ENCODE results near the gene EBNA1BP2.
"Not testable (repeated sequence)": the region's sequence is repeated elsewhere in the genome, so short reads cannot be mapped to it uniquely, and the experiment has no call there.

Gene EBNA1BP2

DNA sequence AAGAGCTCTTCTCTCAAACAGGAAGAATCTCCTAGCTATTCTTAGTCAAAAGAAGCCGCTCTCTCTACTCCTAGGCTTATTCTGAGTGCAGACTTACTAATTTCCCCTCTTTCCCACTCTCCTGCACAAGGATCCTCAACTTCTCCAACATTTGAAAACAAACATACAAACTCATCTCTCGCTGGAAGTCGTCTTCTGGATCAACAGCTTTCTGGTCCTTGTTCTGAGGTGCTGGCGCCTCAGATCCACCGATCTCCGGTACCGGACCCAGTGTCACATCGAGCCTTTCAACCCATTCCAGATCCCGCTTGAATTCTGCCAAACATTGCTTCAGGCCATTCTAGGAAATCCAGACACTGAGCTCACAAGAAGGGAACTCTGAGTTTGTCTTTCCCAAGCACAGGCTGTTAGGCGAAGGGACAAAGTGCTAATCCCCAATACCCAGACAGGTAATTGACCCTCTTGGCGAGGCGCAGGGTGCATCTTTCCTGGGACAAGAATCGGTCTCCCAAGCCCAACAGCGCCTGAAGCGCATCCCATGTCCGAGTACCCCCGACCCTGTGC is 696 bp downstream of the EBNA1BP2 start:
- no peak for DNase-seq

DNA sequence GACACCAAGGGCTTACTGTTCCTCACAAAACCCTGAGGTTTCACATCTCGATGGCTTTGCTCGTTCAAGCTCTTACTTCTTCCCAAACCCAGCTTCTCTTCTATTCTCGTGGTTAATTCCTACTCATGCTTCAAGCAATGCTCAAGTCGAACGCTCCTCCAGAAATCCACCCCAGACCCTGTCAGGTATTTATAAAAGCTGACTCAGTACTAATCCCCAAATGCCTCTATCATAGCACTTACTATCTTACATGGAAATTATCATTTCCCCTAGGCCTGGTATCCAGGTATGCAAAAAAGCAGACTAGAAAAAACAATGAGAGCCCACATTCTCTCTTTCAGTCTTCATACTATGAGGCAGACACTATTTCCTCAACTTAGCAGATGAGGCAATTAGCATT is 6.3 kb downstream of the EBNA1BP2 start:
- DNase-seq, result no peak

DNA sequence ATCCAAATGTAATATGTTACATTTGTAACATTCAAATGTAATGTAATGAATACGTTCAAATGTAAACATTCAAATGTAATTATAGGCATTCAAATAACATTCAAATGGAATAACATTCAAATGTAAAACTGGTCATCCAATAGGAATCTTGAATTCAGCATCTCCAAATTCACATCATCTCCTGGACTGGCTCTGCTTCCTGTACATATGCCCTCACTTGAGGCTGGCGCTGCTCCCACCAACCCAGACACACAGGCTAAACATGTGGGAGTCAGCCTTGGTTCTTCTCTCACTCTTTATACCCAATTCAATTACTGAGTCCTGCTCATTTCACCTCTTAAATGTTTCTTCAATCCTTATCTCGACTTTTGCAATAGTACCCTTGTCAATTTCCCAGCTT is 6.9 kb downstream of the EBNA1BP2 start:
- DNase-seq, result no peak

DNA sequence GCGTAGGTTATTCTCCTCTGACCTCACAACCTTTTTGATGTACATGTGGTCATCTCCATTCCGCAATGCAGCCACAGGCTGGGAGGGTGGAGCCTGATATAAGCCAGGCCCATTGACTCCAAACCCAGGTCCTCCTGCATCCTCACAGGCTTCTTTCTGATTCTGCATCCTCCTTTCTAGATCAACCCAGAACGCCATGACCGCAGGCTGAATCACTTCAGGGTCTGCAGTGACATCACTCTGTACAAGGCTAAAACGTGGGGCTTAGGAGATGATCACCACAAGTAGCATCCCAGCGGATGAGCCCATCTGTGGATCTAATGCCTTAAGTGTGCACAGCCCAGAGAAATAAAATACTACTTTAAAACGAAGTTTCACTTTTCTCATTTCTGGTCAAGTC is 16.1 kb downstream of the EBNA1BP2 start:
- DNase-seq, result no peak

DNA sequence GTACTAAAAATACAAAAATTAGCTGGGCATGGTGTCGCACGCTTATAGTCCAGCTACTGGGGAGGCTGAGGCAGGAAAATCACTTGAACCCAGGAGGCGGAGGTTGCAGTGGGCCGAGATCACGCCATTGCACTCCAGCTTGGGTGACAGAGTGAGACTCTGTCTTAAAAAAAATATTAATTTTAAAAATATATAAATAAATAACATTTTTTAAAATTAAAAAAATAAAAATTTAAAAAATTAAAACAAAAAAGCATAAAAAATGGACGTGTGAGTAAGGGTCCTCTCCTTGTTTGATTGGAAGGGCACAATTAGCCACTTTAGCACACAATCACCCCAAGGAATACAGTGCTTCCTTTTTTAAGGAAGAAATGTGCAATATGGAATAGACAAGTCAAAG is 18.6 kb downstream of the EBNA1BP2 start:
- DNase-seq, result no peak

DNA sequence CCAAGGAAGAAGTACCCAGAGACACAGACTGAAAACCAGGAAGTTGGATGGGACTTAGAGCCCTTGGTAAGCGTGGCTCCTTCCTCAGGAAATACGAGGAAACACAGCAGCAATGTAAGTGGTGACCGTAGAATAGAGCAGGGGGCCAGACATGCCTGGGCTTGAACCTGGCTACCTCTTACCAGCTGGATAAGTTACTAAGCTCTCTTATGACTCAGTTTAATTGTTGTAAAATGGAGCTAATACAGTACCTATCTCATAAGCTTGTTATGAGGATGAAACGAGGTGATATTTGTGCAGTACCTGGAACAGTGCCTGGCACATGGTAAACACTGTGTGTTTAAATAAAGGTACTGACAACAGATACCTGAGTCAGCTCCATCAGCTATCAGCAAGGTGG is 19.2 kb downstream of the EBNA1BP2 start:
- DNase-seq, result no peak

DNA sequence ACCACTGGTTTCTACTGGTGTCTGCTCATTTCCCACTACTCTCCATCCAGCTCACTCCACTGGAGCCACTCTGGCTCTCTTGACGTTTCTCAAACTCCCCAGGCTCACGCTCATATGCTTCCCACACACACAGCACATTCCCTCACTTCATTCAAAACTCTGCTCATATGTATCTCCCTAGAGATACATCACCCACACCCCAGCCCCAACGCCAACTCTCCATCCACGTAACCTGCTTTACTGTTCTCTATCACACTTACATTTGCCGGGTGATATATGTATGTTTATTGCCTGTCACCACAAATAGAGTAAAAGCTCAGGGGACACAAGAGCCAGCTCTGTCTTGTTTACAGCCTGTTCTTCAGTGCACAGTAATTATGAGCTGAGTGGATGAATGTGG is 22.2 kb downstream of the EBNA1BP2 start:
- no peak for DNase-seq

DNA sequence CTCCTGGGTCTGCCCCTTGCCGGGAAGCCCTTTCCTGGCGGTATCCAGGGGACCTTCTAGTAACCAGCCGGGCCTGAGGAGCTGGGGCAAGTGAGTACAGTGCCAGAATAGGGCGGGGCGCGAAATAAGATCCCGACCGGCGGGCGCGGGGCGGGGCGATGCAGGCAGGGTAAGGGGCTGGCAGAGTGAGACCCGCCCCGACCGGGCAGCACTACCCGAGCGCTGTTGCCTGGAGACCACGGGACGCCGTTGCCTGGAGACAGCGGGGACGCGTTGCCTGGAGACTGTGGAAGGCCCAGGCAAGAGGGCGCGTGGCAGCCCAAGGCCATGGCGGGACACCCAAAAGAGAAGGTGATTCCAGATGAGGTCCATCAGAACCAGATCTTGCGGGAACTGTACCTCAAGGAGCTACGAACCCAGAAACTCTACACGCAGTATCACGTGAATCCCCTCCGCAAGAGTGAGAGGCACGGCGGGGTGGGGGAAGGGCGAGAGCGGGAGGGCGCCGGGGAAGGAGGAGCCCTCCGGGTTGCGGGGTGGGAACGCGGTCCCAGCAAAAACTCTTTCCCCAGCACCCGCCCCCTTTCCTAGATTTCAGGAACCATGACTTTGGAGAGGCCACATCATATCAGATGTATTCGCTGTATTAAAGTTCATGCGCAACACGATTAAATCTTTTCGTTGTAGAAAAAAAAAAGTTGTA is 24.3 kb downstream of the EBNA1BP2 start:
- DNase-seq, result peak; percentile 23

DNA sequence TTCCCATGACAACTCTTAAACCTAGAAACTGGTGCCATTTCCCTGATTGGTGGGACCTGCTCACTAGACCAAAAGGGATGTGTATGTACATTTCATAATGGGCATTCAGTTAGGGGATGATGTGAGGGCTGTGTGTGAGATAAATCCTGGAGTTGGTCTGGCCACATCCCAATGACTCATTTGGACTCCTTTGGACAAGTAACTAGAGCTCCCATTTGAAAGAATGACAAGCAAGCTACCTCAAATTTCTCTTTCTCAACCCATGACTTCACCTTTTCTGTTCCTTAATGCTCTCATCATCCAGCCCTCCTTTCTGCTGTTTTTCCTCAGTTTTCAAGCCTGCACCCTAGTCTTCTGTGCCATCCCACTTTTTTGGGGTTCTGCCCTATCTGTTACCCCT is 27.9 kb downstream of the EBNA1BP2 start:
- DNase-seq, result no peak

DNA sequence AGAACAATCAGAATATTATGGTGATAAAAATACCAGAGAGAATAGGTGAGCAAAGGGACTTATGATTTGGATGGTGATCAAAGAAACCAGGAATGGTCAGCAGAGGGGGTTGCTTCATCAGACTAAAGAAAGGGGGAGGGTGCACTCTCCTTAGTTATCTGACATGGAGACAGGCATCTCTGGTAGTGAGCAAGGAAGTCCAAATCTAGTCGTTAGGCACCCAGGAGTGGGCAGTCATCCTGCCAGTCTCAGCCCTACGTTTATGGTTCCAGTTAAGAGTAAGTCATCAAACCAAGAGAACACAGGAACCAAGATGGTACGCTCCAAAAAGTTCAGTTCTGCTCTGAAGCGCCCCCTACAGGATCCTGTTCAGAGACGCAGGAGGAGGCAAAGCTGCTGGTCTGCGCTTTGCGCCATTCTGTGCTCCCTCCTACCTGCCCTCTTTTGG is 28.6 kb downstream of the EBNA1BP2 start:
- DNase-seq, result no peak

DNA sequence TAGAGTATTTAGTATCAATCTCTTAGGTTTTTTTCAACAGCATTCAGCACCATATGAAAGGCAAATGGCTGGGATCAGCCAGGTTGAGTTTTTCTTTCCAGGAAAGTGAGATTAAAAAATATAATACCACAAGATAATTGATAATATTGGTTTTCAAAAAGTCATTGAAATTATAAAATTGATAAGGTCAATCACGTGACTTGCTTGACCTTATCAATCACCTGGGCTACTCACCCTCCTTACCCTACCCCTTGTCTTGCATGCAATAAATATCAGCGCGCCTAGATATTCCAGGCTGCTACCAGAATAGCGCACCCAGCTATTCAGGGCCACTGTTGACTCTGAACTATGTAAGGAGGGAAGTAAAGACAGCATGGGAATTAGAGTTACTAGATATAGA is 31.5 kb downstream of the EBNA1BP2 start:
- no peak for DNase-seq

DNA sequence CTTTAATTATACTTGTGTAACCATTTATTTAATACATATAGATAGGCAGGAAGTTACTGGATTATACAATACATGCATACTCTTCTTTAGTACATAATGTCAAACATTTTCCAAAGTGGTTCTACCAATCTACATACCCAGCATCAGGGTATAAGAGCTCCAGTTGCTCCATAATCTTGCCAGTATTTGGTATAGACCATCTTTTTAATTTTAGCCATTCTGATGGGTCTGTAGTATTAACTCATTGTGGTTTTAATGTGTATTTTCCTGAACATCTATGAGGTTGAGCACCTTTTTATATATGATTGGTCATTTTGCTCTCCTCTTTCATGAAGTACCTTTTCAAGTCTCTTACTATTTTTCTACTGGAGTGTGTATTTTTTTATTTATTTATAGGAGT is 32.1 kb downstream of the EBNA1BP2 start:
- DNase-seq, result no peak

DNA sequence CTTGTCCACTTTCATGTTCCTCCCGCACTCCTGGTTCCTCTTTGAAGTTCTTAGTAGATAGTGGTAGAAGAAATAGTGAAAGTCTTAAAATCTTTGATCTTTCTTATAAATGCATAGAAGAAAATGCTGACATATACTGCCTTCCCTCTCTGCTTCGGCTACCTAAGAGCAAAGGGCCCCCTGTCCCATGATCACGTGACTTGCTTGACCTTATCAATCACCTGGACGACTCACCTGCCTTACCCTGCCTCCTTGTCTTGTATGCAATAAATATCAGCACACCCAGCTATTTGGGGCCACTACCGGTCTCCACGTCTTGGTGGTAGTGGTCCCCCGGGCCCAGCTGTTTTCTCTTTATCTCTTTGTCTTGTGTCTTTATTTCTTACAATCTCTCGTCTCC is 32.8 kb downstream of the EBNA1BP2 start:
- not testable (repeated sequence) for DNase-seq

DNA sequence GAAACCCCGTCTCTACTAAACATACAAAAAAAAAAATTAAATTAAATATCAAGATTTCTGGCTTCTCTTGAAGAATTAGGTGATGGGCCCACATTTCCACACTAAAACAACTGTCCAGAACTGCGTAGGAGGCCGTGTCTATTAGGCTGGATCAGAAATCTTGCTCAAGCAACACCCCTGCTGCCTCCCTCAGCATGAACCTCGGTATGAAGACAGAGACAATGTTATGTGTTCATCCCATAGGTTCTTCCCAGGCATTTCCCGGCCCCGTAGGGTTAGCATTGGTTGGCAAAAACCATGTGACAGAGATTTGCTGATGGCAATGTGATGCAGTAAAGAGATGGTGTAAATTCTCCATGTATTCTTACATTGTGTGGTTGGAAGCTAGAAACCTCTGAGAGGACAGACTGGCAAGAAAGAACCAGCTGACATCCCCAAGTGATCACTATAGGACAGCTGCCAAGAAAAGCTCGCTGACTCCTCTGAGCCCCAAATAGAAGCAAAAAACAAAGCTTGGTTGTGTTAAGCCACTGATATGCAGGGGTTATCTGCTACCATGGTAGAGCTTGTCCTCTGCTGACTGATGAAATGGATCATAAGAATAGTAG is 34.5 kb downstream of the EBNA1BP2 start:
- DNase-seq, result no peak

DNA sequence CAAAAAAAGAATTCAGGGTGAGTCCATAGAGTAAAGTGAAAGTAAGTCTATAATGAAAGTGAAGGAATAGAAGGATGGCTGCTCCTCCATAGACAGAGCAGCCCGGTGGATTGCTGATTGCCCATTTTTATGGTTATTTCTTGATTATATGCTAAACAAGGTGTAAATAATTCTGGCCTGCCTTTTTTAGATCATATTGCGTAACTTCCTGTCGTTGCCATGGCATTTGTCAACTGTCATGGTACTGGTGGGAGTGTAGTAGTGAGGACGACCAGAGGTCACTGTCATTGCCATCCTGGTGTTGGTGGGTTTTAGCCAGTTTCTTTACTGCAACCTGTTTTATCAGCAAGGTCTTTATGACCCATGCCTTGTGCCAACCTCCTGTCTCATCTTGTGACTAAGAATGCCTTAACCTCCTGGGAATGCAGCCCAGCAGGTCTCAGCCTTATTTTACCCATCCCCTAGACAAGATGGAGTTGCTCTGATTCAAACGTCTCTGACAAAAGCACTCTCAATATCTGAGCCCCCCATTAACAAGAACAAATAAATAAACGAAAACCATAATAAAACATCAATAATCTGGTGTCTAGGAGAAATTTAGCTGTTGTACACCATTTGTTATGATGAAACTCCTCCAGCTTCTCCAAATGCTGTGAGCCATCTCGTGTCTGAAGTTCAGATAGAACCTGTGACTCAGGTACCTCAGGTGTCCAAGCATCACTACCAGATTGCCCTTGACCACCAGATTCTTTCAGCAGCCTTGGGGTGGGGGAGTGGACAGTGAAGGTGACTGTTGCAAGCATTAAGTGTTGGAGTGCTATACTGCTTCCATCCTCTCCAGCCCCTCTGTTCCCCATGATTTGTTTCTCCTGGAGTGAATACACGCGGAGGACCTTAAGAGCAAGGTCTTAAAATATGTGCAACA is 36.0 kb downstream of the EBNA1BP2 start:
- DNase-seq, result no peak

DNA sequence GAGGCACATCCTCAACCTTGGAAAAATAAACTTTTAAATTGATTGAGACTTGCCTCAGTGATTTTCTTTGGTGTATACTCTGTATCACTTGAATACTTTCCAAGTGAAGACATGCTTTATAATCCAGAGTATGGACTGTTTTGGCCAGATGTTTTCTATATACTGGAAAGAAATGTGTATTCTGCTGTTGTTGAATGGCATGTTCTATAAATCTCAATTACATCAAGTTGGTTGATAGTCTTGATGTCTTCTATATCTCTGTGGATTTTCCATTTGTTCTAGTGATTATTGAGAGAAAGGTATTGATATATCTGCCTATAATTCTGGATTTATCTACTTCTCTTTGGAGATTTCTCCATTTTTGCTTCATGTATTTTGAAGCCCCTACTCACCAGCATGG is 37.5 kb downstream of the EBNA1BP2 start:
- DNase-seq, result no peak

DNA sequence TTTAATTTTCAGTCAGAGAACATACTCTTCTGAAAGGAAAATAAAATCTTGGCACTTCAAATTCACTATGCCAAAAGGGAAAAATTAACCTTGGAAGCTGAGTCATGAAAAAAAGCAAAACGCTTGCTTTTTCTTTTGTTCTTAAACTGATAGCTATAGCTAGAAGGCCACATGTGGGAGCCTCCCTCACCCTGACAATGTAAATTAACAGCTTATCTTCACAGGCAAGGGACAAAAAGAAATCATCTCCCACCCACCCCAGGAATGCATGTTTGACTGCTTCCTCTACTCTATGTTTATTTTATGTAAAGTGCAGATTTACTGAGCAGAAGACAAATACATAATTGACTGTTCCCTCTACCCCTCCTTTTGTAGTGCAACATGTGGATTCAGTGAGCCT is 38.0 kb downstream of the EBNA1BP2 start:
- no peak for DNase-seq

DNA sequence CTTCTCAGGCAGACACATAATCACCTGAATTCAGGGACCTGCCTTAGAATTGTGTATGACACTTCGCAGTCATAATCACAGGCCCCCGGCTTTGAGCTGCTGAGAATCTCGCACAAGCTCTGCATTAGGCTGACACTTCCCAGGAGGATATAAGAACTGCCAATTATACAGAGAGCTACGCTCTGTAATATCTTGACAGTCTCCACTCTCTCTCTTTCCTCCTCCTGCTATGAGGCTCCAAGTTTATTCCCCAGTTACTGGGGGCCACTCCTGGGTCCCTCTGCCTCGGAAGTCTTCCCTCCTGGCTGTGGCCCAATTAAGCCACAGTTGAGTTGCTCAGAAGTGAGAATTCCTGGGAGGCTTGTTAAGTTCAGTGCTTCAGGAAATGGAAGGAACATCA is 42.7 kb downstream of the EBNA1BP2 start:
- DNase-seq, result no peak

DNA sequence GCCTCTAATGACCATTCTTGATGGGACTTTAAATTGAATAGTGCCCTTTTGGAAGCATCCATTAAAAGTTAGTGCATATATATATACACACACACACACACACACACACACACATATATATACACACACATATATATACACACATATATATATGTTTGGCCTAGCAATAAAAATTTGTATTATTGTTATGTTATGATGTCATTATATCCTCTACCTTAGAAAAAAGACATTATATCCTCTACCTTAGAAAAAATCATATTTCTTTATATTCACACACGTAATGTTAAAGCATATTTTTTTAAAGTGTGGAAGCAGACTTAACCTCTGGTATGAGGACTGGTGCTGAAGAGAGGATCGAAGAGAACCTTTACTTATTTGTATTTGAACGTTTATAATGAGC is 43.3 kb downstream of the EBNA1BP2 start:
- DNase-seq, result no peak

DNA sequence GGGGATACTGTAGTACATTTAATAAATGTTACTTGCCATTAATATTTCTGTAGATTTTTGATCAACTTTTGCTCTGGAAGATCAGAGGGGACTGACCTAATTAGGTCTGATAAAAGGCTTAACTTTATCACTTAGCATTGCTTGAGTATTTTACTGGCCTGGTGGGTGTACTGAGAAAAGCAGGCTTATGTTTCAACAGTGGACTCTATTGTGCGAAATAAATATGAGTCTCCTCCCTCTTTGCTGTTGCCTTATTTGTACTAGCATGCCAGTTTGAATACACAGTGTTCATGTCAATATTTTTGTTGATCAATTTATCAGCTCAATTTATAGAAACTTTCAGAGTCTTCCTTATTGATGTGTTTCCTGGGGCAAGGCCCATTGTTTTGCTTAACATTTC is 49.1 kb downstream of the EBNA1BP2 start:
- no peak for DNase-seq

DNA sequence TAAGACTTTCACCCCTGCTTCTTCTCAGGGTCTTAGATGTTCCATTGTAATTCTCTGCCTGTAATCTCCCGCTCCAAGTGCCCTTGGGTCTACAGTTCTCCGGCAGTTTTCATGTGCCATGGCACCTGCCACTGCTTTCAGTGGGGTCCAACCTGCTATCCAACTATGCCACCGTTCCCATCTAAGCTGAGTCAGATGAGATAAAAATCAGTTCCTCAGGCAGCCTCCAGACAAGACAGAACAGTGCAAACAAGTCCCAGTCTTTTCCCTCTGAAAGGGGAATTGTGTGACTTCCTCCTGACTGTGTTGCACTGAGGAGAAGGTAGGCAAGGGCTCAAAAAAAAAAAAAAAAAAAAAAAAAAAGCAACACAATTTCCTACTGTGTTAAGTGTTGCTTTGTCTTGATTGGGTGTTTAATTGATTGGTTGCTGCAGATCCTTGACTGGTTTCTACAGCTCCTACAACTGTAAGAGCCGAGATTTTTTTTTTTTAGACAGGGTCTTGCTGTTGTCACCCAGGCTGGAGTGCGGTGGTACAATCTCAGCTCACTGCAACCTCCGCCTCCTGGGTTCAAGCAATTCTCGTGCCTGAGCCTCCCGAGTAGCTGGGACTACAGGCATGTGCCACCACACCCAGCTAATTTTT is 50.7 kb downstream of the EBNA1BP2 start:
- no peak for DNase-seq

DNA sequence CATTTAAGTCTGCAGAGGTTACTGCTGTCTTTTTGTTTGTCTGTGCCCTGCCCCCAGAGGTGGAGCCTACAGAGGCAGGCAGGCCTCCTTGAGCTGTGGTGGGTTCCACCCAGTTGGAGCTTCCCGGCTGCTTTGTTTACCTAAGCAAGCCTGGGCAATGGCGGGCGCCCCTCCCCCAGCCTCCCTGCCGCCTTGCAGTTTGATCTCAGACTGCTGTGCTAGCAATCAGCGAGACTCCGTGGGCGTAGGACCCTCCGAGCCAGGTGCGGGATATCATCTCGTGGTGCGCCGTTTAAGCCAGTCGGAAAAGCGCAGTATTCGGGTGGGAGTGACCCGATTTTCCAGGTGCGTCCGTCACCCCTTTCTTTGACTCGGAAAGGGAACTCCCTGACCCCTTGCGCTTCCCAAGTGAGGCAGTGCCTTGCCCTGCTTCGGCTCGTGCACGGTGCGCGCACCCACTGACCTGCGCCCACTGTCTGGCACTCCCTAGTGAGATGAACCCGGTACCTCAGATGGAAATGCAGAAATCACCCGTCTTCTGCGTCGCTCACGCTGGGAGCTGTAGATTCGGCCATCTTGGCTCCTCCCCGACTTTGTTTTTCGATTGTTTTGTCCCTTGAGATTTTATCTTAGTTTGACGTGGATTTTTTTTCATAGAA is 52.0 kb downstream of the EBNA1BP2 start:
- DNase-seq, result not testable (repeated sequence)

Measured in T1000 (cell line).